ENCODE measurements around the gene NHERF2. TPM values are rescaled to one million over a fixed set of nuclear protein-coding genes. Genes with fewer than 3 reads are reported as not detected.

Gene NHERF2
- total and polyA plus RNA-seq, 2 of the 4 experiments (the other 2 are of a cell fraction) = 18.6 to 77.8 TPM

- peak within 1 kb of the TSS; percentile 100 for H4K5ac ChIP-seq (ENCODE audit: low read depth, low read length)
- H4K20me1 ChIP-seq (ENCODE audit: insufficient read depth, low read length) = peaks cover 42% of the 10 kb centered on the region
- intact Hi-C loops (cut with micrococcal nuclease) (no loop called here), in situ Hi-C loops (cut with MboI; ENCODE audit: low sequenced_read_pairs) (no loop called here), dilution Hi-C loops (cut with HindIII; ENCODE audit: low sequenced_read_pairs, unreplicated experiment) (no loop called here)
- DNase-seq (peak; percentile 84), ATAC-seq (ENCODE audit: low read depth) (peak; percentile 92)
- H3K36me3 ChIP-seq (ENCODE audit: control insufficient read depth, insufficient read depth, low read length) = peaks cover 9% of the 10 kb centered on the region
- TSS peak; percentile 98 for BruUV-seq (replicated peaks)
- peak within 1 kb of the TSS; percentile 97 for H3K23ac ChIP-seq (ENCODE audit: low read depth, low read length)
- H3K27me3 ChIP-seq (ENCODE audit: control insufficient read depth, insufficient read depth, low read length) = no peaks in the 10 kb centered on the region
- peak within 1 kb of the TSS; percentile 95 for H4K91ac ChIP-seq (ENCODE audit: insufficient read depth, low read depth, low read length)
- peak within 1 kb of the TSS; percentile 99 for H3K18ac ChIP-seq (ENCODE audit: low read depth, low read length)
- no peaks in the 10 kb centered on the region for H3K9me3 ChIP-seq (ENCODE audit: control insufficient read depth, insufficient read depth, low read length)
- H3K27ac ChIP-seq (ENCODE audit: insufficient read depth, low read length) = peak within 1 kb of the TSS; percentile 94
- peak within 1 kb of the TSS; percentile 99 for H3K4me2 ChIP-seq (ENCODE audit: low read depth, low read length)
- peak within 1 kb of the TSS; percentile 99 for H2AK5ac ChIP-seq (ENCODE audit: low read depth, low read length)
- H3K4me3 ChIP-seq (ENCODE audit: insufficient read depth, low read depth, low read length) = peak within 1 kb of the TSS; percentile 98
- peak within 1 kb of the TSS; percentile 95 for H3K56ac ChIP-seq (ENCODE audit: extremely low read depth, insufficient read depth, low read length)
- TF ChIP-seq MXI1 (IDR thresholded peaks at IDR 0.05; ENCODE audit: borderline replicate concordance, low read depth, low read length) (peak; percentile 80), MAZ (IDR thresholded peaks at IDR 0.05; ENCODE audit: borderline replicate concordance, low read depth, low read length) (0 out of 2 replicates have a peak, but pooled peaks have one; percentile 18), USF2 (IDR thresholded peaks at IDR 0.05; ENCODE audit: low read depth, low read length) (peak; percentile 79), FOS (IDR thresholded peaks at IDR 0.05; ENCODE audit: low read depth, low read length) (no peak), MAFK (IDR thresholded peaks at IDR 0.05; ENCODE audit: low read depth, low read length) (no peak), CEBPB (IDR thresholded peaks at IDR 0.05; ENCODE audit: low read depth, low read length) (no peak), POLR2A (IDR thresholded peaks at IDR 0.05; ENCODE audit: low read depth, low read length) (peak; percentile 97)
- H2BK5ac ChIP-seq (ENCODE audit: low read depth, low read length, poor library complexity, severe bottlenecking) = peak within 1 kb of the TSS; percentile 95
- H3K9me1 ChIP-seq (ENCODE audit: insufficient read depth, low read length) = peaks cover 8% of the 10 kb centered on the region; the same call in 1 of the 2 replicates
- ChIA-PET POLR2A (ENCODE audit: unreplicated experiment) (no interaction called here), CTCF (no interaction called here)
- H3K79me1 ChIP-seq (ENCODE audit: low read depth in 1 of 2, low read length in 2 of 2) = peaks cover 9 to 52% of the 10 kb centered on the region in 2 experiments; a peak in 3 of 4 replicates
- WGBS, 2 experiments (ENCODE audit: extremely low coverage in 2 of 2, insufficient read length in 1 of 2) = 0% methylated on average over 27 of the region's 52 CpGs; no CpG with 5 or more reads in 1 of the 2 experiments
- H2AFZ ChIP-seq (replicated peaks; ENCODE audit: low read length, poor library complexity) = peak within 1 kb of the TSS; percentile 97
- peak within 1 kb of the TSS; percentile 17; the same call in 1 of the 3 replicates for H2BK15ac ChIP-seq (ENCODE audit: low read depth, low read length)
- H4K8ac ChIP-seq (ENCODE audit: low read depth in 2 of 2, low read length in 2 of 2) = peak within 1 kb of the TSS; percentile 99
- H3K4ac ChIP-seq (ENCODE audit: low read depth, low read length) = peak within 1 kb of the TSS; percentile 100
- H2BK120ac ChIP-seq (ENCODE audit: low read depth, low read length) = peak within 1 kb of the TSS; percentile 84
- H3K4me1 ChIP-seq (ENCODE audit: control insufficient read depth, insufficient read depth, low read length) = peaks cover 20% of the 10 kb centered on the region
- H3K14ac ChIP-seq (replicated peaks; ENCODE audit: low read depth, low read length) = peak within 1 kb of the TSS; percentile 100
- H2BK20ac ChIP-seq (ENCODE audit: low read depth, low read length) = peak within 1 kb of the TSS; percentile 27; the same call in 1 of the 2 replicates
- peak within 1 kb of the TSS; percentile 99 for H3K9ac ChIP-seq (ENCODE audit: low read depth, low read length)
- peak within 1 kb of the TSS; percentile 98 for H2AK9ac ChIP-seq (replicated peaks; ENCODE audit: low read depth, low read length, poor library complexity)
Observed at GRCh38 chr16:2009791-2010510, 16.8 kb upstream of the NHERF2 start, which contains the start of gene ZNF598. Gene ZNF598, minus strand, starts transcription at chr16:2009821.
